NCI-H1092 treated with DMSO at 0.1 percent for 48 hours (cell line): ENCODE measurements around the gene PSMB3.

ENCODE experiments used
- DNase-seq: peaks from one replicate; lab custom pipeline; 2025; lab: John Stamatoyannopoulos, UW

The PSMB3 gene

GRCh38 chr17:38733982-38734973 lies 18.3 kb upstream of the PSMB3 start:
- DNase-seq, result no peak

DNA sequence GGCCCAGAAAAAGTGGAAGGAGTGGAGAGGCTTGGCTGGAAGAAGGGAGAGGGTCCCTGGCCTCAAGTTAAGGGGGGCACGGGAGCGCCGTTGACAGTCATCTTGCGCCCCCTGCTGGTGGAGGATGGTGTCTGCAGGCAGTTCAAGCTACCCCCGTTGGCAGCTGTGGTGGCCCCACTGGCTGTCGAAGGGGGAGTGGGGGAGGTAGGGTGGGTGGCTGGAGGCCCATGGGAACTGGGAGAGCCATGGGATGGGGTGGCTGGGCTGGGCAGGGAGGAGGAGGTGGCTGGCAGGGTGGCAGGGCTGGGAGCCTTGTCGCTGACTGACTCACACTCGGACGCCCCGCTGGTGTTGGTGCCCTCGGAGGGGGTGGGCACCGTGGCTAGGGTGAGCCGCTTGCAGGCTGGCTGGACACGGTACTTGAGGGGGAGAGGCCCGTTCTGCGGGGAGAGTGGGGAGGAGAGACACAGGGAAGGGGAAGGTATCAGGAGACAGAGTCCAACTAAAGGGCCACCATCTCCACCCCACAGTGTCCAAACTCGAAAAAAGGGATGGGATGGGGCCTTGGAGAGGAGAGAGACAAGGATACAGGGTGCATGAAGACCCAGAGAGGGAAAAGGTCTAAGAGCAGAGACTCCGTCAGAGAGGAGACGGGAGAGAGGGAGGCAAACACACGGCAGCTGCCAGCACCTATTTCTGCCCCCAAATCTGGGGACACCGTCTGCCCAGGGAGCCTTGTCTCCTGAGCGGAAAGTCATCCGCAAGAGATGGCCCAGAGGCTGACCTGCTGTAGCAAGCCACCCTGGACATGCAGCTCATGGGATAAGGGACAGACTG lies 17.2 kb upstream of the PSMB3 start:
- peak; percentile 45 for DNase-seq

DNA sequence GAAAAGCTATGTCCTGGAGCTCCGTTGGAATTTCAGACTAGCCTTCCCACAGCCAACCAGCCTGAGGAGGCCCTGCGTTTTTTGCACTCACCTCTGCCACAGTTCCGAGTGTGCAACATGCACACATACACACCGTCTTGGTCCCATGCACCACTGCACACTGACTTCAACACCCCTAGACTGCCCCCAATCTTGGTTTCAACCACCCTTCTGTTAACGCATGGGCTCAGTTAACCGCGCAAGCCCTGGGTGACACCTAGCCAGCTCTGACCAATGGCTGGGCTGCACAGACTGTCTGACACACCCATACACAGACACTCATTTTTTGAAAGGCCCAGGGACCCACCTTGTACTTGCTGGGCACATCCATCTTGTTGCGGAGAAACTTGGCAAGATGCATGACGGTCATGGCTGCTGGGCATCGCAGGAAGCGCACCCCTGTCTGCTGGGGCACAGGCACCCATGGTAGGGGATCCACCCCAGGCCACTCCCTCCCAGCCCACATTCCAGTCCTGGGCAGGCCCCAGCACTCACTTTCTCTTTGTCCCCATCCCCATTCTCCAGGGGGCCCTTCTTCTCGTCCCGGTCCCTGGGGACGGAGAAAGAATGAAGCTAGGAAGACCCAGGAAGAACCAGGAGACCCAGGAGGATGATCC lies 14.4 kb upstream of the PSMB3 start:
- DNase-seq, result no peak

DNA sequence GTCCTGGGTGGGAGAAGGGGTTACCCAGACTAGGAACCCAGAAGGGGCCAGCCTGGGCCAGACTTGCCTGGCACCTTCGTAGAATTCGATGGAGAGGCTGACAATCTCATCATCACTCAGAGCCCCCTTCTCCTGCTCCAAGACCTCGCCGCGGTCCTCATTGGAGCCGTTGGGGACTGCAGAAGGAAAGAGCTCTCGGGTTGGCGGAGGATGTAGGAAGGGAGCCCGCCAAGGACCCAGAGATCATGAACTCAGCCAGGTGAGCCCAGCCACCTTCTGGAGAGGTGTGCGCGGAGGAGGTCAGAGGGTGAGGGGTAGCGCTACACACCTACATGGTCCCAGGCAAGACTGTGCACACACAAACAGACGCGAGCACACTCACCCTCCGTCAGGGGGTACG lies 13.9 kb upstream of the PSMB3 start:
- DNase-seq, result no peak

DNA sequence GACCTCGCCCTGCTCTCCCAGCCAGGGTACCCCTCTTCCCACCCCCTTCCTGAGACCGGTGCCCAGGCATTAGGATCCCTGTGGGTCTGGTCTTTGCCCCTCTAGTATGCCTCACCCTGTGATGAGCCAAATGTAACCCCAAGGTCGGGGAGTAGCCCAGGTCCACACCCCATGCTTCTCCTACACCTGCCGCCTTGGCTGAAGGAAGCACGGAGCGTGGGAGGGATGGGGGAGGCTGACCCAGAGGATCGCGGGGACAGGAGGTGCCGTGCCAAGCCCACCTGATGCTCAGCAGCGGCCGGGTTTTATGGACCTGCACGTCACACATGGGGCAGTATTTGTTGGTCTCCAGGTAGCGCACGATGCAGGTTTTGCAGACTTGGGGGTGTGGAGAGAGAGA lies 13.2 kb upstream of the PSMB3 start:
- DNase-seq, result no peak

DNA sequence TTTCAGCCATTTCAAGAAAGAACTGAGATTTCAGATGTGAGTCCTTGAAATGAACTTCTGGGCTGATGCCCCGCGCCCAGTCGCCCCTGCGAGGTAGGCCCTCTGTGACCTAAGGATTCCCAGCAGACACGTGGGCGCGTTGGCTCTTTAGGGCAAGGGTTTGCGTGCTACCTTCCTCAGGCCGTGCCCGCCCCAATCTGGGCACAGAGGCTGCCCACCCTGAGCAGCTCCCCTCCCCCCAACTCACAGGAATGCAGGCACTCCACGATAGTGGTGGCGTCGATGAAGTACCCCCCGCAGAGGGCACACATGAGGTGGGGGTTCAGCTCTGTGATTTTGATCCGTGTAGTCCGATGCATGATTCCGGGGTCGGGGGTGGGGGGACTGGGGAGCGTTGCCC lies 12.5 kb upstream of the PSMB3 start:
- DNase-seq, result no peak

DNA sequence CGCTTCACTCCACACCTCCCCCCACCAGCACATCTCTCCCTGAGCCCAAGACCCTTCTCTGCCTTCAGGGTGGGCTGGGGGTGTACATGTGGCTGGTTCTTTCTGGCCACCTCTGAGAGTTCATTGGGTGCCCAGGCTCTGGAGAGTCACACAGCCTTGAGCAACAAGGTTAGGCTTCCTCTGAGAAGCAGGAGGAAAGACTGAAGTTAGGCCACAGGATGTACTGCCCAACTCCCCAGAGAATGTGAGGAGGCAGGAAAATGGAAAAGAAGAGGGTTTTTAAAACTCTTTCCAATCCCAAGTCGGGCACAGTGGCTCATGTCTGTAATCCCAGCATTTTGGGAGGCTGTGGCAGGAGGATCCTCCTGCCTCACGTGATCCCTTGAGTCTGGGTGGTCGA lies 11.7 kb upstream of the PSMB3 start:
- no peak for DNase-seq

DNA sequence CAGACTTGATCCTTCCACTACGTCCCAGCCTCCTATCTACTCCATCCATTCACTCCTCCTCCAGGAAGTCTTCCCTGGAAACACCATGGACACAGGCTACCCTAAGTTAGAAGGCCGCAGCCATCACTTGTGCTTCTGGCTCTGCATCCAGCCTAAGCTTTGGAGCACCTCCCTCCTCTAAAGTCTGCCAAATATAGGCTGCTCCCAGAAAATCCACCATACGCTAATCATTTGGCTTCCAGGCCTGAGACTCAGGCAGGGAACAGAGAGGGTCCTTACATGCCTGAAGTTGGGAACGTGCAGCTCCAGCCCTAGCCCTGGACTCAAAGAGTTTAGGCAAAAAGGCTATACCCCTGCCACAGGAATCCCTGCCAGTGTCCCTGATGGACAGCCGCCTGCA lies 11.1 kb upstream of the PSMB3 start:
- no peak for DNase-seq

GRCh38 chr17:38741921-38742410 lies 10.6 kb upstream of the PSMB3 start:
- no peak for DNase-seq

DNA sequence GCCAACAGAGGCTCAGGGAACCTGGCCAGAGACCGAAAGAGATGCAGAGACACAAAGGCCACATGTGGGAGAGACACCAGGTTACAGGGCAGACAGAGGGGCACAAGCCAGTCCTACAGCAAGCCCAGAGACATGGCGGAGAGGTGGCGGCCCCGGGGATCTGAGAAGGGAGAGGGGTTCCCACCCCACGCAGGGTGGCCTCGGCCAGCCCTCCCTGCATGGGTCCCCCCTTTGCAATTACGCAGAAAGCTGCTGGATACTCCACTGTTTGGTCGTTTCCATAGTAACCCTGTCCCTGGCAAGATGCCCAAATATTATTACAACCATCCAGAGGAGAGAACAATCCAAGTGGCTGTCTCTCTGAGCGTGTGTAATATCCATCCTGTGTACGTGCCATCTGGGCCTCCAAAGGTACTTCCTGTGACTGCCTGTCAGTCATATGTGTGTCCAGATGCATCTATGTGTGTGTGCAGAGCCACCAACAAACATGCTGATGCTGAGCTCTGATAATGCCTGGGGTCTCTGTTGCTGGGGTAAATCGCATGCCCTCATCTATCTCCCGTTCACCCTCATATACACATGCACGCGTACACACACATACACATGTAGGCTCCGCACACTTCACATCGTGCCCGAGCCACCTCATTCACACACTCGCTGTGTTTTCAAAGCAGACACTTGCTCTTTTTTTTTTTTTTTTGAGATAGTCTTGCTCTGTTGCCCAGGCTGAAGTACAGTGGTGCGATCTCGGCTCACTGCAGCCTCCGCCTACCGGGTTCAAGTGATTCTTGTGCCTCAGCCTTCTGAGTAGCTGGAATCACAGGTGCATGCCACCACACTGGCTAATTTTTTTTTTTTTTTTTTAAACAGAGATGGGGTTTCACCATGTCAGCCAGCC lies 9.9 kb upstream of the PSMB3 start:
- DNase-seq, result peak; percentile 88

GRCh38 chr17:38743556-38744171 lies 8.9 kb upstream of the PSMB3 start:
- DNase-seq, result peak; percentile 79

GRCh38 chr17:38745545-38745944 lies 7.0 kb upstream of the PSMB3 start:
- DNase-seq, result peak; percentile 87

GRCh38 chr17:38746004-38746848 lies 6.3 kb upstream of the PSMB3 start:
- DNase-seq, result no peak

DNA sequence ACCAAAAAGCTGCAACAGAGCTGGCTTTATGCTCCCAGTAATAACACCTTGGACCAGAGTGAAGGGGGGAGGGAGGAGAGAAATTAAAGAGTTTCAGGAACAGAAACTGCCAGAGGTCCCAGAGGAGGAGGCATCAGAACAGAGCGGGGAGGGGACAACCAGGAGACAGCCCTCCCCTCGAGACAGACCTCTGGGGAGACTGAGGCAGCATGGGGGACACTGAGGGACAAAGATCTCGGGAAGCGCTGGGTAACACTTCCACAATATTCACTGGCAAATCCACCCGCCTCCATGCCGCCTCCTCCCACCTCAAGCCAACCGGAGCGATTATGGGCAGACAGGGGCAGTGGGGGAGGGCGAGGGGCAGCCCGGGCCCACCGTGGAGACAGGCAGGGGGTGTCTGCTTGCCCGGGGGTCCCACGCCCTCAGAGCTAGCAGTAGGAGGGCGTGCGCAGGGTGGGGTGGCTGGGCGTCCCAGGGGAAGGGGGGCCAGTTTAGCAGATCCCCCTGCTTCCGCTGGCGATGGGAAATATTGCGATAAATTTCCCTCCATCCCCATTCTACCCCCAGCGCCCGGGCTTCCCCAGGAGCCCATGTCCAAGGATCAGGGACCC lies 5.6 kb upstream of the PSMB3 start:
- no peak for DNase-seq

- peak; percentile 44 for DNase-seq
Observed at GRCh38 chr17:38747463-38748148, 4.9 kb upstream of the PSMB3 start.

DNA sequence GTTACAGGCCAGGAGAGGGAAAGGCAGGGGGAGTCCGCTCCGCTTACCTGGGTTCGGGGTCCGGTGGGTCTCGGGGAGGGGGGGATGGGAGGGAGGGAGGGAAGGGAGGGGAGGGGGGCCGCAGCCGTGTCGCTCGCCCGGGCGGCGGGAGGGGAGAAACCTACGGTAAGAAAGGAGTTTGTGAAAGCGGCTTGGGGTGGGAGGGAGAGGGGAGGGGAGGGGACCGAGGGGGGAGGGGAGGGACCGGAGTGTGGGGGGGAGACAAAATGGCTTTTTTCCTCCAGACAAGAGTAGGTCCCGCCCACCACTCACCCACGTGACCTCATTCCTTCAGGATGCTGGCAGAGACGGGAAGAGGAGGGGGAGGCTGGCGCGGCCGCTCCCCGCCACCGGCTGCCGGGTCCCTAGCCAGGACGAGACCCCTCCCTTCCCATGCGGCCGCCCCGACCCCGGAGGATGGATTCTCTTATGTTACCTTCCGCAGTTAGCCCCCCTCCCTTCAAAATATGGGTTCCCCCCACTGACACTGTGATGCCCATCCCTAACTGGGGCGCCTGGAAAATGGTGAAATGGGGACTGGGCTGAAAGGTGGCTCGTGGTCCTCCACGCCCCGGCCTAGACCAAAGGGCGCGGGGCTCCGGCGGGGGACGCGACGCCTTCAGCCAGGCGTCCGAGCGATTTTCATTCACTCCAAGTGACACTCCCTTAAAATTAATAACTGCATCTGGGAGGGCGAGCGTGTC lies 4.2 kb upstream of the PSMB3 start, which contains the start of gene PCGF2:
Gene PCGF2 (minus strand): TSS at position 188 of the 743 bp plus-strand sequence. CDS start 7,934 bp downstream, outside the sequence.
- DNase-seq, result peak; percentile 88

DNA sequence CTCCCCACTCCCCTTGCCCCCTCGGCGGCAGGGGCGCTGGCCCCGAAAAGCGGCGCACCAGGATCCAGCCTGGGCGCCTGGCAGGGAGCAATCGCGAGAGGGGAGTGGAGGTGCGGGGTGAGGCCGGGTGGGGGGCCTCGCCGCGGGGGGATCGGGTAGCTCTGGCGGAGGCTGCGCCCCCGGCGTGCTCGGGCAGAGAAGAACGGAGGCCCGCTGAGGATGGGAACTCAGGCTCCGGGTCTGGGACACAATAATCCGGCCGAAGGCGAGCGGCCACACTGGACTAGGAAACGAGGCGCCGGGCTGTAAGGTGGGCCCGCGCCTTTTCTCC lies 3.7 kb upstream of the PSMB3 start:
- DNase-seq, result peak; percentile 53
